Neural cell (in vitro differentiated cells): Measurements from ENCODE around the gene DAZAP1. TPM values are rescaled to one million over a fixed set of nuclear protein-coding genes. Genes with fewer than 3 reads are reported as not detected.

Experiments used
- H2AFZ ChIP-seq: fragments of 200-600, 300-800 bp; sonication (generic), shearing (Covaris generic); 2 replicates; pipeline ENCODE4 v1.6.0; 2014; ENCODE audit warnings: low read depth, mild to moderate bottlenecking, antibody characterized with exemption, low read length, moderate library complexity
- H3F3A ChIP-seq: fragments of 200-600 bp; shearing (Covaris generic); 2 replicates; pipeline ENCODE4 v1.6.1; 2016; ENCODE audit warnings: mild to moderate bottlenecking, moderate library complexity, mixed read lengths, antibody characterized with exemption, low read length; ENCODE audit not compliant: insufficient read depth, poor library complexity, severe bottlenecking
- H3K27ac ChIP-seq: fragments of 200-600, 300-800 bp; sonication (generic), shearing (Covaris generic); 2 replicates; pipeline ENCODE4 v1.5.1; 2014; ENCODE audit warnings: mild to moderate bottlenecking, low read length, moderate library complexity
- H3K27me3 ChIP-seq: fragments of 300-800, 200-600 bp; sonication (generic), shearing (Covaris generic); 2 replicates; pipeline ENCODE4 v1.6.0; 2014; ENCODE audit warnings: mild to moderate bottlenecking, low read depth, low read length, moderate library complexity; ENCODE audit not compliant: insufficient read depth
- H3K36me3 ChIP-seq: fragments of 300-800, 200-600 bp; sonication (generic), shearing (Covaris generic); 2 replicates; pipeline ENCODE4 v1.5.1; 2014; ENCODE audit warnings: mild to moderate bottlenecking, antibody characterized with exemption, low read length, moderate library complexity; ENCODE audit not compliant: insufficient read depth
- H3K4me2 ChIP-seq: fragments of 300-800, 200-600 bp; sonication (generic), shearing (Covaris generic); 2 replicates; pipeline ENCODE4 v1.6.0; 2014; ENCODE audit warnings: mild to moderate bottlenecking, low read length
- H3K4me3 ChIP-seq: fragments of 300-800, 200-600 bp; sonication (generic), shearing (Covaris generic); 2 replicates; pipeline ENCODE4 v1.5.1; 2014; ENCODE audit warnings: mild to moderate bottlenecking, low read length, moderate library complexity
- H3K79me2 ChIP-seq: fragments of 200-600 bp; shearing (Covaris generic); replicated peaks from 2 replicates; pipeline ENCODE4 v1.6.0; 2014; ENCODE audit warnings: mild to moderate bottlenecking, low read length, moderate library complexity; ENCODE audit not compliant: insufficient read depth
- H3K9ac ChIP-seq: fragments of 300-800, 200-600 bp; sonication (generic), shearing (Covaris generic); 2 replicates; pipeline ENCODE4 v1.6.1; 2016; ENCODE audit warnings: mild to moderate bottlenecking, low read length, mixed read lengths
- H3K9me2 ChIP-seq: fragments of 200-600 bp; shearing (Covaris generic); 2 replicates; pipeline ENCODE4 v1.6.1; 2016; ENCODE audit warnings: mild to moderate bottlenecking, low read length, mixed read lengths; ENCODE audit not compliant: insufficient read depth
- H3K9me3 ChIP-seq: fragments of 200-600, 300-800 bp; sonication (generic), shearing (Covaris generic); 2 replicates; pipeline ENCODE4 v1.6.1; 2016; ENCODE audit warnings: mild to moderate bottlenecking, mixed run types, low read length, moderate library complexity, mixed read lengths
- H4K20me1 ChIP-seq: fragments of 200-600 bp; shearing (Covaris generic); 2 replicates; pipeline ENCODE4 v1.6.1; 2016; ENCODE audit warnings: mild to moderate bottlenecking, mixed run types; ENCODE audit not compliant: insufficient read depth
- EP300 ChIP-seq: fragments of 450-650 bp; conservative IDR thresholded peaks from 2 replicates; pipeline ENCODE4 v1.6.1; 2014; ENCODE audit warnings: antibody characterized with exemption, mild to moderate bottlenecking, moderate library complexity; ENCODE audit not compliant: poor library complexity, severe bottlenecking
- EZH2 ChIP-seq: fragments of 200-600, 300-800 bp; shearing (Covaris generic), sonication (generic); IDR thresholded peaks from 2 replicates; pipeline ENCODE4 v1.6.1; 2014; ENCODE audit warnings: antibody characterized with exemption, low read length, borderline replicate concordance, mild to moderate bottlenecking; ENCODE audit not compliant: insufficient read depth, poor library complexity, severe bottlenecking
- MXI1 ChIP-seq: fragments of 450-650 bp; conservative IDR thresholded peaks from 2 replicates; pipeline ENCODE4 v1.6.1; 2014; ENCODE audit warnings: antibody characterized with exemption, mild to moderate bottlenecking; ENCODE audit not compliant: poor library complexity, severe bottlenecking
- POLR2AphosphoS5 ChIP-seq: IDR thresholded peaks from 2 replicates; pipeline ENCODE4 v1.6.1; 2012
- RAD21 ChIP-seq: fragments of 450-650 bp; conservative IDR thresholded peaks from 2 replicates; pipeline ENCODE4 v1.6.1; 2014; ENCODE audit warnings: antibody characterized with exemption, mild to moderate bottlenecking, moderate library complexity
- SMC3 ChIP-seq: fragments of 450-650 bp; conservative IDR thresholded peaks from 2 replicates; pipeline ENCODE4 v1.6.1; 2014; ENCODE audit warnings: antibody characterized with exemption, mild to moderate bottlenecking, moderate library complexity; ENCODE audit not compliant: poor library complexity
- TAF1 ChIP-seq: IDR thresholded peaks from 2 replicates; pipeline ENCODE4 v1.6.1; 2012; ENCODE audit warnings: low read depth
- polyA plus RNA-seq: library from polyadenylated mRNA; depleted of rRNA; stranded (reverse); fragments of >200 nt; gene quantifications from 2 replicates; pipeline ENCODE4 v1.2.3, GENCODE V29; 2014
- TF ChIP-seq, protein P1 (sequence below): fragments of 450-650 bp; IDR thresholded peaks from 2 replicates; pipeline ENCODE4 v1.5.1; 2014; ENCODE audit warnings: antibody characterized with exemption, mild to moderate bottlenecking, moderate library complexity; ENCODE audit not compliant: poor library complexity, severe bottlenecking
- TF ChIP-seq, protein P2 (sequence below): IDR thresholded peaks from 2 replicates; pipeline ENCODE4 v1.6.1; 2012; ENCODE audit warnings: borderline replicate concordance

The DAZAP1 gene
- polyA plus RNA-seq, 1 donor from 2014 or later, result 60.5 TPM

DNA sequence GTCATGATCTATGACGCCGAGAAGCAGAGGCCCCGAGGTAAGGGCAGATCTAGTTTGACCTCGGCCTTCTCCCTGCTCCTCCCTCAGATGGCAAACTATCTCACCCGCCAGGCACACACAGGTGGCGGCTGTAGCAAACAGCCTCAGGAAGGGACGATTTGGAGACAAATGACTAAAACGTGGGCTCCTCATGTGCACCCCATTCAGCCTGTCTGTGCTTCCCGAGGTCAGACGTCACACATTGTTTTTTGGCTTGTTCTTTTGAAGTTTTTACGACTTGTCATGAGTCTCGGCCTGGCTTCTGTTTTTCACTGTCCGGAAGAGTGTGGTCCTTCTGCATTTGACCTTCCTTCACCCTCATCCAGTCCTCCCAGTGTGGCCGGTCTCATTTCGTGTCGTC lies 15.0 kb downstream of the DAZAP1 start:
- no peaks in the 10 kb centered on the region for H3K9me3 ChIP-seq
- no peak overlapping the region for H3K4me2 ChIP-seq
- no peak overlapping the region for H3K27ac ChIP-seq
- no peaks in the 10 kb centered on the region for H3F3A ChIP-seq
- peaks cover 8% of the 10 kb centered on the region for H3K79me2 ChIP-seq
- H3K36me3 ChIP-seq, result no peaks in the 10 kb centered on the region
- no peaks in the 10 kb centered on the region for H3K9me2 ChIP-seq
- no peak for TF ChIP-seq SMC3
- no peak for TF ChIP-seq TAF1
- TF ChIP-seq MXI1, result no peak
- TF ChIP-seq EZH2, result no peak
- no peak for TF ChIP-seq RAD21
- TF ChIP-seq, protein P1, sequence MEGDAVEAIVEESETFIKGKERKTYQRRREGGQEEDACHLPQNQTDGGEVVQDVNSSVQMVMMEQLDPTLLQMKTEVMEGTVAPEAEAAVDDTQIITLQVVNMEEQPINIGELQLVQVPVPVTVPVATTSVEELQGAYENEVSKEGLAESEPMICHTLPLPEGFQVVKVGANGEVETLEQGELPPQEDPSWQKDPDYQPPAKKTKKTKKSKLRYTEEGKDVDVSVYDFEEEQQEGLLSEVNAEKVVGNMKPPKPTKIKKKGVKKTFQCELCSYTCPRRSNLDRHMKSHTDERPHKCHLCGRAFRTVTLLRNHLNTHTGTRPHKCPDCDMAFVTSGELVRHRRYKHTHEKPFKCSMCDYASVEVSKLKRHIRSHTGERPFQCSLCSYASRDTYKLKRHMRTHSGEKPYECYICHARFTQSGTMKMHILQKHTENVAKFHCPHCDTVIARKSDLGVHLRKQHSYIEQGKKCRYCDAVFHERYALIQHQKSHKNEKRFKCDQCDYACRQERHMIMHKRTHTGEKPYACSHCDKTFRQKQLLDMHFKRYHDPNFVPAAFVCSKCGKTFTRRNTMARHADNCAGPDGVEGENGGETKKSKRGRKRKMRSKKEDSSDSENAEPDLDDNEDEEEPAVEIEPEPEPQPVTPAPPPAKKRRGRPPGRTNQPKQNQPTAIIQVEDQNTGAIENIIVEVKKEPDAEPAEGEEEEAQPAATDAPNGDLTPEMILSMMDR, result no peak
- TF ChIP-seq POLR2AphosphoS5, result no peak
- TF ChIP-seq EP300, result no peak
- no peak overlapping the region for H3K9ac ChIP-seq
- H4K20me1 ChIP-seq, result no peaks in the 10 kb centered on the region
- no peak overlapping the region for H3K4me3 ChIP-seq
- H2AFZ ChIP-seq, result no peak overlapping the region
- H3K27me3 ChIP-seq, result no peaks in the 10 kb centered on the region

- no peak overlapping the region for H2AFZ ChIP-seq
- H3K4me2 ChIP-seq, result no peak overlapping the region
- TF ChIP-seq EP300, result no peak
- TF ChIP-seq RAD21, result no peak
- TF ChIP-seq POLR2AphosphoS5, result no peak
- TF ChIP-seq, protein P2, sequence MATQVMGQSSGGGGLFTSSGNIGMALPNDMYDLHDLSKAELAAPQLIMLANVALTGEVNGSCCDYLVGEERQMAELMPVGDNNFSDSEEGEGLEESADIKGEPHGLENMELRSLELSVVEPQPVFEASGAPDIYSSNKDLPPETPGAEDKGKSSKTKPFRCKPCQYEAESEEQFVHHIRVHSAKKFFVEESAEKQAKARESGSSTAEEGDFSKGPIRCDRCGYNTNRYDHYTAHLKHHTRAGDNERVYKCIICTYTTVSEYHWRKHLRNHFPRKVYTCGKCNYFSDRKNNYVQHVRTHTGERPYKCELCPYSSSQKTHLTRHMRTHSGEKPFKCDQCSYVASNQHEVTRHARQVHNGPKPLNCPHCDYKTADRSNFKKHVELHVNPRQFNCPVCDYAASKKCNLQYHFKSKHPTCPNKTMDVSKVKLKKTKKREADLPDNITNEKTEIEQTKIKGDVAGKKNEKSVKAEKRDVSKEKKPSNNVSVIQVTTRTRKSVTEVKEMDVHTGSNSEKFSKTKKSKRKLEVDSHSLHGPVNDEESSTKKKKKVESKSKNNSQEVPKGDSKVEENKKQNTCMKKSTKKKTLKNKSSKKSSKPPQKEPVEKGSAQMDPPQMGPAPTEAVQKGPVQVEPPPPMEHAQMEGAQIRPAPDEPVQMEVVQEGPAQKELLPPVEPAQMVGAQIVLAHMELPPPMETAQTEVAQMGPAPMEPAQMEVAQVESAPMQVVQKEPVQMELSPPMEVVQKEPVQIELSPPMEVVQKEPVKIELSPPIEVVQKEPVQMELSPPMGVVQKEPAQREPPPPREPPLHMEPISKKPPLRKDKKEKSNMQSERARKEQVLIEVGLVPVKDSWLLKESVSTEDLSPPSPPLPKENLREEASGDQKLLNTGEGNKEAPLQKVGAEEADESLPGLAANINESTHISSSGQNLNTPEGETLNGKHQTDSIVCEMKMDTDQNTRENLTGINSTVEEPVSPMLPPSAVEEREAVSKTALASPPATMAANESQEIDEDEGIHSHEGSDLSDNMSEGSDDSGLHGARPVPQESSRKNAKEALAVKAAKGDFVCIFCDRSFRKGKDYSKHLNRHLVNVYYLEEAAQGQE, result no peak
- no peak for TF ChIP-seq SMC3
- no peak for TF ChIP-seq EZH2
- TF ChIP-seq MXI1, result no peak
- TF ChIP-seq TAF1, result no peak
- TF ChIP-seq, protein P1, result no peak
- no peaks in the 10 kb centered on the region for H4K20me1 ChIP-seq
- no peaks in the 10 kb centered on the region for H3K36me3 ChIP-seq
- no peaks in the 10 kb centered on the region for H3K27me3 ChIP-seq
- H3F3A ChIP-seq, result no peaks in the 10 kb centered on the region
- no peaks in the 10 kb centered on the region for H3K9me3 ChIP-seq
- no peak overlapping the region for H3K9ac ChIP-seq
- H3K79me2 ChIP-seq, result peaks cover 3% of the 10 kb centered on the region
- H3K4me3 ChIP-seq, result no peak overlapping the region
- no peak overlapping the region for H3K27ac ChIP-seq
- H3K9me2 ChIP-seq, result no peaks in the 10 kb centered on the region
Observed at GRCh38 chr19:1422943-1423342, 15.6 kb downstream of the DAZAP1 start.
